GM12892 (cell line): ENCODE results near the gene AKT3.

Experiments
- POLR2A ChIP-seq: IDR thresholded peaks from 2 replicates; pipeline ENCODE4 v1.6.1; 2011; ENCODE audit warnings: low read depth, low read length, control low read depth
- TAF1 ChIP-seq: IDR thresholded peaks from 2 replicates; pipeline ENCODE4 v1.6.1; 2011; ENCODE audit warnings: low read depth, mild to moderate bottlenecking, control low read depth, low read length, borderline replicate concordance

GRCh38 chr1:243587285-243587684, 262.8 kb downstream of the AKT3 start:
- TF ChIP-seq POLR2A (no peak), TAF1 (no peak)
